Measurements from ENCODE around the gene YKT6. TPM values are rescaled to one million over a fixed set of nuclear protein-coding genes. Genes with fewer than 3 reads are reported as not detected.

The YKT6 gene
- total and polyA plus RNA-seq, 2 of the 8 experiments (the other 6 are each of a cell fraction or from before 2014, with no cell fraction given), result 75.3 to 103 TPM

GRCh38 chr7:44238116-44238695 lies 37.4 kb downstream of the YKT6 start:
- Histone ChIP-seq H3K4me2 (ENCODE audit: insufficient read depth in 1 of 2, low read depth in 2 of 2, low read length in 2 of 2) (no peak overlapping the region), H2BK20ac (ENCODE audit: low read length) (no peak overlapping the region), H2AFZ (ENCODE audit: low read length) (no peak overlapping the region), H3K9me3 (ENCODE audit: insufficient read depth in 2 of 2, low read depth in 1 of 2, low read length in 1 of 2) (no peaks in the 10 kb centered on the region), H3K23ac (ENCODE audit: insufficient read length) (no peak overlapping the region), H3K79me1 (ENCODE audit: low read depth, low read length) (no peaks in the 10 kb centered on the region), H3K27ac (ENCODE audit: low read depth, low read length) (no peak overlapping the region), H3K27me3 (replicated peaks in 1 of 4; ENCODE audit: control insufficient read depth in 3 of 4, extremely low read depth in 1 of 4, insufficient read depth in 3 of 4, low read length in 3 of 4) (no peaks in the 10 kb centered on the region), H3K4me1 (replicated peaks in 1 of 4; ENCODE audit: control insufficient read depth in 3 of 4, insufficient read depth in 4 of 4, low read length in 3 of 4) (peaks cover 0 to 2% (median 0%) of the 10 kb centered on the region in 4 experiments; a peak in 2 of 7 replicates), H2AK5ac (ENCODE audit: low read depth, low read length) (no peak overlapping the region), H4K8ac (ENCODE audit: extremely low read depth, insufficient read depth, low read length) (no peak overlapping the region), H4K20me1 (replicated peaks in 1 of 2; ENCODE audit: control insufficient read depth in 1 of 2, insufficient read depth in 2 of 2, low read length in 2 of 2) (no peaks in the 10 kb centered on the region), H2BK120ac (replicated peaks; ENCODE audit: low read depth, low read length) (no peak overlapping the region), H3K4ac (replicated peaks; ENCODE audit: insufficient read length, low read depth, low read length) (no peak overlapping the region), H3K14ac (ENCODE audit: insufficient read length) (no peak overlapping the region), H4K91ac (replicated peaks; ENCODE audit: insufficient read length, low read length) (no peak overlapping the region), H2BK12ac (ENCODE audit: low read depth, low read length) (no peak overlapping the region), H3K56ac (replicated peaks; ENCODE audit: insufficient read length, low read depth, low read length) (no peak overlapping the region), H2BK5ac (ENCODE audit: low read depth, low read length) (no peak overlapping the region), H3K36me3 (ENCODE audit: control insufficient read depth in 2 of 4, insufficient read depth in 4 of 4, low read length in 3 of 4) (no peaks in the 10 kb centered on the region), H3K4me3 (ENCODE audit: extremely low read depth in 1 of 4, insufficient read depth in 2 of 4, low read depth in 3 of 4, low read length in 4 of 4) (no peak overlapping the region), H3K9ac (replicated peaks in 1 of 4; ENCODE audit: extremely low read depth in 1 of 4, low read depth in 3 of 4, low read length in 3 of 4) (no peak overlapping the region), H2BK15ac (ENCODE audit: low read length) (no peak overlapping the region), H3K23me2 (ENCODE audit: low read depth, low read length) (no peaks in the 10 kb centered on the region), H3K18ac (ENCODE audit: extremely low read depth, low read length) (no peak overlapping the region), H3K79me2 (ENCODE audit: control insufficient read depth in 1 of 2, insufficient read depth in 2 of 2, low read length in 2 of 2) (no peaks in the 10 kb centered on the region), H4K5ac (ENCODE audit: insufficient read length, low read depth, low read length) (no peak overlapping the region)
- CTCF ChIA-PET (ENCODE audit: partially characterized antibody), result interaction anchor here (0.7 to 3.2 kb wide), 5 partner anchors 10 to 88 kb away, joined by 3 to 15 read pairs (median 7); no protein-coding TSS in a partner anchor
- no peak for DNase-seq (ENCODE audit: low read depth in 1 of 2, low spot score in 2 of 2)
- POLR2A ChIA-PET (ENCODE audit: partially characterized antibody), result interaction anchor here (0.6 kb wide), 1 partner anchor 521 kb away, joined by 3 read pairs; no protein-coding TSS in a partner anchor
- FAIRE-seq, result no peak
- WGBS, 2 experiments (ENCODE audit: extremely low coverage in 1 of 2, insufficient coverage in 1 of 2, insufficient read length in 1 of 2, insufficient replicate concordance in 2 of 2, low coverage in 1 of 2, low lambda C conversion rate in 2 of 2, missing lambda C conversion rate in 1 of 2), result 82% methylated on average over 15 of the region's 17 CpGs; no CpG with 5 or more reads in 1 of the 2 experiments
- TF ChIP-seq EZH2 (IDR thresholded peaks at IDR 0.05; ENCODE audit: low read depth, low read length, severe bottlenecking) (no peak), EP300 (IDR thresholded peaks at IDR 0.05; ENCODE audit: borderline replicate concordance in 1 of 2, low read depth in 2 of 2, low read length in 2 of 2) (no peak), SP4 (IDR thresholded peaks at IDR 0.05; ENCODE audit: low read length) (no peak), TAF7 (optimal IDR thresholded peaks at IDR 0.05; ENCODE audit: borderline replicate concordance, low read depth, low read length) (no peak)

Measured in H1 (cell line).